ENCODE data around the gene BMPR1A. TPM values are rescaled to one million over a fixed set of nuclear protein-coding genes. Genes with fewer than 3 reads are reported as not detected.
A peak's percentile ranks its signal among the peaks of the same experiment; 100 is the strongest.

BMPR1A gene
- total RNA-seq, 1 experiment from 2014 or later = 53.4 TPM

GRCh38 chr10:86742230-86742629, 14.2 kb upstream of the BMPR1A start:
- Histone ChIP-seq H3K27me3 (replicated peaks) (no peaks in the 10 kb centered on the region), H3K27ac (no peak overlapping the region), H3K4me1 (replicated peaks) (no peaks in the 10 kb centered on the region), H3K36me3 (no peaks in the 10 kb centered on the region), H3K4me3 (no peak overlapping the region), H3K9me3 (replicated peaks) (no peaks in the 10 kb centered on the region)
- no peak for DNase-seq (ENCODE audit: low read depth in 1 of 2, low spot score in 2 of 2)

- H3K4me3 ChIP-seq = no peak overlapping the region
- H3K4me1 ChIP-seq (replicated peaks) = peaks cover 14% of the 10 kb centered on the region
- H3K9me3 ChIP-seq (replicated peaks) = no peaks in the 10 kb centered on the region
- no peak for DNase-seq (ENCODE audit: low read depth in 1 of 2, low spot score in 2 of 2)
- no peak overlapping the region for H3K27ac ChIP-seq
- H3K27me3 ChIP-seq (replicated peaks) = no peaks in the 10 kb centered on the region
- H3K36me3 ChIP-seq = no peaks in the 10 kb centered on the region
Observed at GRCh38 chr10:86744067-86744725, 12.2 kb upstream of the BMPR1A start.

- Histone ChIP-seq H3K4me1 (replicated peaks) (peaks cover 14% of the 10 kb centered on the region), H3K9me3 (replicated peaks) (no peaks in the 10 kb centered on the region), H3K4me3 (no peak overlapping the region), H3K27me3 (replicated peaks) (no peaks in the 10 kb centered on the region), H3K36me3 (no peaks in the 10 kb centered on the region), H3K27ac (no peak overlapping the region)
- DNase-seq (ENCODE audit: low read depth in 1 of 2, low spot score in 2 of 2) = peak in 1 of 2 experiments; percentile 17
Observed at GRCh38 chr10:86747796-86748581, 8.4 kb upstream of the BMPR1A start.

- no peak overlapping the region for H3K4me3 ChIP-seq
Observed at GRCh38 chr10:86749854-86750253, 6.6 kb upstream of the BMPR1A start.

GRCh38 chr10:86751477-86751876, 4.9 kb upstream of the BMPR1A start:
- no peak for DNase-seq (ENCODE audit: low read depth in 1 of 2, low spot score in 2 of 2)
- Histone ChIP-seq H3K4me1 (replicated peaks) (peaks cover 22% of the 10 kb centered on the region), H3K27me3 (replicated peaks) (no peaks in the 10 kb centered on the region), H3K4me3 (no peak overlapping the region), H3K9me3 (replicated peaks) (no peaks in the 10 kb centered on the region), H3K27ac (no peak overlapping the region), H3K36me3 (peaks cover 12% of the 10 kb centered on the region; the same call in 1 of the 2 replicates)

More at GRCh38 chr10:86749854-86750253, 6.6 kb upstream of the BMPR1A start:
- no peak for DNase-seq (ENCODE audit: low read depth in 1 of 2, low spot score in 2 of 2)
- H3K9me3 ChIP-seq (replicated peaks) = no peaks in the 10 kb centered on the region
- no peak overlapping the region for H3K27ac ChIP-seq
- no peaks in the 10 kb centered on the region for H3K27me3 ChIP-seq (replicated peaks)
- 0 out of 2 replicates have a peak, but pooled peaks cover 9% of the 10 kb centered on the region for H3K36me3 ChIP-seq
- peaks cover 20% of the 10 kb centered on the region for H3K4me1 ChIP-seq (replicated peaks)

GRCh38 chr10:86752311-86752710, 4.1 kb upstream of the BMPR1A start:
- DNase-seq (ENCODE audit: low read depth in 1 of 2, low spot score in 2 of 2) = no peak
- Histone ChIP-seq H3K4me3 (no peak overlapping the region), H3K27ac (no peak overlapping the region), H3K27me3 (replicated peaks) (no peaks in the 10 kb centered on the region), H3K36me3 (peaks cover 20% of the 10 kb centered on the region), H3K4me1 (replicated peaks) (peaks cover 22% of the 10 kb centered on the region), H3K9me3 (replicated peaks) (no peaks in the 10 kb centered on the region)

- H3K9me3 ChIP-seq (replicated peaks) = no peaks in the 10 kb centered on the region
- no peak for DNase-seq (ENCODE audit: low read depth in 1 of 2, low spot score in 2 of 2)
- H3K27me3 ChIP-seq (replicated peaks) = no peaks in the 10 kb centered on the region
- H3K4me3 ChIP-seq = no peak overlapping the region
- peaks cover 20% of the 10 kb centered on the region for H3K36me3 ChIP-seq
- H3K27ac ChIP-seq = no peak overlapping the region
- H3K4me1 ChIP-seq (replicated peaks) = peaks cover 21% of the 10 kb centered on the region
Observed at GRCh38 chr10:86753051-86753450, 3.4 kb upstream of the BMPR1A start.

GRCh38 chr10:86753638-86754434, 2.6 kb upstream of the BMPR1A start:
- Histone ChIP-seq H3K27ac (no peak overlapping the region), H3K27me3 (replicated peaks) (no peaks in the 10 kb centered on the region), H3K36me3 (peaks cover 20% of the 10 kb centered on the region), H3K9me3 (replicated peaks) (no peaks in the 10 kb centered on the region), H3K4me3 (no peak overlapping the region), H3K4me1 (replicated peaks) (peaks cover 19% of the 10 kb centered on the region)
- no peak for DNase-seq (ENCODE audit: low read depth in 1 of 2, low spot score in 2 of 2)

- Histone ChIP-seq H3K27ac (peak overlapping the region; percentile 97), H3K9me3 (replicated peaks) (no peaks in the 10 kb centered on the region), H3K4me3 (peak overlapping the region; percentile 98), H3K27me3 (replicated peaks) (no peaks in the 10 kb centered on the region), H3K36me3 (peaks cover 20% of the 10 kb centered on the region), H3K4me1 (replicated peaks) (peaks cover 21% of the 10 kb centered on the region)
- DNase-seq (ENCODE audit: low read depth in 1 of 2, low spot score in 2 of 2) = no peak
Observed at GRCh38 chr10:86755454-86755739, 1.0 kb upstream of the BMPR1A start.

GRCh38 chr10:86755740-86756510, 494 bp upstream of the BMPR1A start:
- H3K36me3 ChIP-seq = peaks cover 25% of the 10 kb centered on the region
- no peaks in the 10 kb centered on the region for H3K9me3 ChIP-seq (replicated peaks)
- peak; percentile 94 to 97 for DNase-seq (ENCODE audit: low read depth in 1 of 2, low spot score in 2 of 2)
- H3K27me3 ChIP-seq (replicated peaks) = no peaks in the 10 kb centered on the region
- H3K27ac ChIP-seq = peak overlapping the region; percentile 97
- peaks cover 21% of the 10 kb centered on the region for H3K4me1 ChIP-seq (replicated peaks)
- peak overlapping the region; percentile 98 for H3K4me3 ChIP-seq

GRCh38 chr10:86757113-86757972, 924 bp downstream of the BMPR1A start:
- Histone ChIP-seq H3K27ac (peak overlapping the region; percentile 72), H3K9me3 (replicated peaks) (no peaks in the 10 kb centered on the region), H3K27me3 (replicated peaks) (no peaks in the 10 kb centered on the region), H3K36me3 (peaks cover 25% of the 10 kb centered on the region), H3K4me1 (replicated peaks) (peaks cover 21% of the 10 kb centered on the region), H3K4me3 (peak overlapping the region; percentile 98)
- DNase-seq (ENCODE audit: low read depth in 1 of 2, low spot score in 2 of 2) = peak; percentile 48 to 72

- peak overlapping the region; percentile 72 for H3K27ac ChIP-seq
- H3K27me3 ChIP-seq (replicated peaks) = no peaks in the 10 kb centered on the region
- peak in 1 of 2 experiments; percentile 27 for DNase-seq (ENCODE audit: low read depth in 1 of 2, low spot score in 2 of 2)
- peaks cover 25% of the 10 kb centered on the region for H3K36me3 ChIP-seq
- peak overlapping the region; percentile 98 for H3K4me3 ChIP-seq
- H3K4me1 ChIP-seq (replicated peaks) = peaks cover 21% of the 10 kb centered on the region
- no peaks in the 10 kb centered on the region for H3K9me3 ChIP-seq (replicated peaks)
Observed at GRCh38 chr10:86758189-86759072, 2.0 kb downstream of the BMPR1A start.
